Fibroblast of skin of back (primary cell): ENCODE measurements around the gene PRUNE2.
"Not testable (repeated sequence)": the region's sequence is repeated elsewhere in the genome, so short reads cannot be mapped to it uniquely, and the experiment has no call there.

ENCODE experiments used
- DNase-seq: peaks from one replicate; pipeline ENCODE4 v3.0.0-alpha.2; 2013

The PRUNE2 gene

DNA sequence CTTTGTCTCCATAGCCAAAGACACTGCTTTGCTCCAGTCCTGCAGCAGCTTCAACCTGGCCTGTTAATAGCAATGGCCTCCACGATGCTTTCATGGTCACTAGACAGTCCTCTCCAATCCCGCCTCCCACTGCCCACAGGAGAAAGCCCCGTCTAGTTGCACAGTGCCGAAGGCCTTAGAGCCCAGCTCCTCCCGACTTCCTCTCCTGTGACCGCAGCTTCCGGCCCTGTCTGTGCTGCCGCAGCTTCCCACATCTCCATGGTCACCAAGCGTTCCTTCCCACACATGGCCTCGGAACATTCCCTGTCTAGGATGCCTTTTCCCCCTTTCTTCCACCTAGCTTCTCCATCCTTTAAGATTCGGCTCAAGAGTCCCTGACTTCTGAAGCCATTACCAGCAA lies 118.2 kb downstream of the PRUNE2 start:
- DNase-seq, result no peak

GRCh38 chr9:76785501-76785900 lies 120.4 kb downstream of the PRUNE2 start:
- no peak for DNase-seq

DNA sequence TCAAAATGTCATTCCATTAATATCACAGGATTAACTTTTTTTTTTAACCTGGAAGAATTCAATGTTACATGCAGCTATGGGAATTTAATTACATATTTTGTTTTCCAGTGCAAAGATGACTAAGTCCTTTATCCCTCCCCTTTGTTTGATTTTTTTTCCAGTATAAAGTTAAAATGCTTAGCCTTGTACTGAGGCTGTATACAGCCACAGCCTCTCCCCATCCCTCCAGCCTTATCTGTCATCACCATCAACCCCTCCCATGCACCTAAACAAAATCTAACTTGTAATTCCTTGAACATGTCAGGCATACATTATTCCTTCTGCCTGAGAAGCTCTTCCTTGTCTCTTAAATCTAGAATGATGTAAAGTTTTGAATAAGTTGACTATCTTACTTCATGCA lies 121.0 kb downstream of the PRUNE2 start:
- peak; percentile 27 for DNase-seq

- DNase-seq, result peak; percentile 59
Observed at GRCh38 chr9:76772686-76773445, 133.0 kb downstream of the PRUNE2 start.

GRCh38 chr9:76766126-76766525 lies 139.8 kb downstream of the PRUNE2 start:
- no peak for DNase-seq

DNA sequence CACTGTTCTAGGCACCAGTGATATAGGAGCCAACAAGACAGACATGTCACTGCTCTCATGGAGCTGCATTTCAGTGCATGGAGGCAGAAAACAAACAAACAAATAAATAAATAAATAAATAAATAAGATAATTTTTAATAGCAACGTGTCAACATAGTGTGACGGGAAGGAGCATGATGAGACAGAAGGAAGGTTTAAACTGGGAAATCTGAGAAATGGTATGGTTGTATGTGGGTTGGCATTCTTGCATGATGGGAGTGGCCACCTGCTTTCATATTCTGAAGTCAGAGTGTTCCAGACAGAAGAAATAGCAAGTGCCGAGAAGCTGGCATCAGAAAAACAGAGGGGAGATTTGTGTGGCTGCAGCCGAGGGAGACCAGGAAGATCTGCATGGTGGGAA lies 141.8 kb downstream of the PRUNE2 start, which contains the start of gene PCA3:
Gene PCA3, plus strand, starts transcription at position 301 of the 400 bp plus-strand sequence.
- no peak for DNase-seq

DNA sequence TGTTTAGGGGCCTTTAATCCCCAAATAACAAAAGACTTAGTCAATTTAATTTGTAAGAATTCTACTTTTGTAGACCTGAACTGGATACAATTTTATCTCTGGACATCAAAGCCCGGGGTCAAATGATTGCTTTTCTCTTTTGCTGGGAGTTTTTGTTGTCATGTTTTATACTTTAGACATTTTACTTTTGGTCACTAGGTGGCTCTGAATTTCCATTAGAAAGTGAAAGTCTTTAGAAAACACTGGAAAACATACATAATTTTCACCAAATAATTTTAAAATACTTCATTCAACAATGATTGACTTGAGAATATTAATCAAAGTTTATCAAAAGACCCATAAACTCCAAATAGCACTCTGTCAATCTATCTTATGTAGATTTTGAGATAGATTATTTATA lies 144.5 kb downstream of the PRUNE2 start:
- DNase-seq, result peak; percentile 20

DNA sequence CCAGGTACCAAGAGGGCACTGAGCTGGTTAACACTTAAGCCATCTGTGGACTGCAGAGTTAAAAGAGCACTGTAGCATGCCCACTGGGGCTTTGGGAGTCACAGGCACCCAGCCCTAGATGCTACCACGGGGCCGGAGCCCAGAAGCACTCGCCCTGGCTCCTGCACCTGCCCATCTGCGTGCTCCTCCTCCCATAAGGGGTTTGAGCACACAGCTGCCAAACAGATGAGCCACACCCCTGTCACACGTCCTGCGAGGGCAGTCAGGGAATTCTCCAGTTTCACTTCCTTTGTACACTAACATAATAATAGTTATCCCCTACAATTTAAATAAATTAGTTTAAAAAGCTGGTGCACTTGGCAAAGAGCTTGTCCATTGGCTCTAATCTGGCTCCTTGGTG lies 146.2 kb downstream of the PRUNE2 start:
- no peak for DNase-seq

DNA sequence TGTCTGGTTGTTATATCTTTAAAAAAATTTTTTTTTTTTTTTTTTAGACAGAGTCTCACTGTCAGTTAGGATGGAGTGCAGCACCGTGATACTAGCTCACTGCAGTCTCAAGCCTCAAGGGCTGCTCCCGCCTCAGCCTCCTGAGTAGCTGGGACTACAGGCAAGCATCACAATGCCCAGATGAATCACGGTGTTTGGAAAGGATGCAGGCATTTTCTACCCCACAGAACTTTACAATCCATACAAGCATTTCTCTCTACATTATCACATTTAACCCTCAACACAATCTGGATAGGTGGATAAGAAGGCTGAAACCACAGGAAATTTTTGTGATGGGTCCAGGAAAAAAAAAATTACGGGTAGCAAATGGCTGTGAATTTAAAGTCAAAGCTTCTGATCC lies 147.4 kb downstream of the PRUNE2 start:
- peak; percentile 3 for DNase-seq

GRCh38 chr9:76756941-76757673 lies 148.8 kb downstream of the PRUNE2 start:
- DNase-seq, result no peak

DNA sequence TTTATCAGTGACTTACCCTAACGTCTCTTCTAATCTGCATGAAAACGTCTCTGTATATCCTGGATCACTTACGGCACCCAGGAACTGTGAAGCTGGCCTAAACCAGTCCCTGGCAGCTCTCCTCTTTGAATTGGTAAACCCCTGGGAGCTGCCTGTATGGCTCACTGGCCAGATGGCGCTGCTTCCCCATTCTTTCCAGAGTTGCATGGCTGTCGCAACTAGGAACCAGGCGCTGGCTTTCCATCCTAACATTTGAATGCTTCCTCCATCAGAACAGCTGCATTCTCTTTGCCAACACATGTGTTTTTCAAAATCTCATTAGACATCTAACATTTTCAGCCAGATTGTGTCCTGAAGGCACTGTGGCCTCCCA lies 149.7 kb downstream of the PRUNE2 start:
- DNase-seq, result peak; percentile 44

DNA sequence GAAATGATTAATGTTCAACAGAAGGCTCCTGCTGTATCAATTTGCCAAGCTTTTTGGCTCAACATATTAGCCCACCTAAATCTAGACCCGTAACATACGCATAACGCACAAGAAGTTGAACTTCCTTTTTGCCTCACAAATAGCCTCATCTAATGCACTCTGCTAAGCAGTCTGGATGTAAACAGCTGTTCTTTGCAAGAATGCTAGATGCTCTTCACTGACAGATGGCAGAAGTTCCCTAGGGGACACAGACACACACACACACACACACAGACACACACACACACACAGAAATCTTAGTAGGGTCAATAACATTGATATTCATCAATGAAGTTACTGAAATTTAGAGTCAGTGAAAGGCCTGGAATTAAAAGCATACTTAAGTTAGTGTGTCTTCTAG lies 154.9 kb downstream of the PRUNE2 start:
- no peak for DNase-seq

DNA sequence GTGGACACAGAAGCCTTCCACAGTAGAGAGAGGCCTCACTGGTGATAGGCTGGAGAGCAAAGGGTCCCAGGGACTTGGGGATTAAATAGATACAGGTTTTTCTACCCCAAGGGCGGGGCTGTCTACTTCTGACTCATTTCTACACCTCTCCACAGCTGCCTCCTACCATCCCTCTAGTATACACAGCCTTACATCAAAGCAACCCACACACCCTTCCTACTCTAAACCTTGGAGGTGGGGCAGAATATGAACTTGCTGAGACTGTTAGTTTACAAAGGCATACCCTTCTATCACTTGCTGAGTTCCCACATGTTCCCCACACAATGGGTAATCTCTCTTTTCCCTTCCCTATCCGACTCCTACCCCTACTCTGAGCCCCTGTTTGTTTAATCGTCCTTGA lies 161.6 kb downstream of the PRUNE2 start:
- no peak for DNase-seq

DNA sequence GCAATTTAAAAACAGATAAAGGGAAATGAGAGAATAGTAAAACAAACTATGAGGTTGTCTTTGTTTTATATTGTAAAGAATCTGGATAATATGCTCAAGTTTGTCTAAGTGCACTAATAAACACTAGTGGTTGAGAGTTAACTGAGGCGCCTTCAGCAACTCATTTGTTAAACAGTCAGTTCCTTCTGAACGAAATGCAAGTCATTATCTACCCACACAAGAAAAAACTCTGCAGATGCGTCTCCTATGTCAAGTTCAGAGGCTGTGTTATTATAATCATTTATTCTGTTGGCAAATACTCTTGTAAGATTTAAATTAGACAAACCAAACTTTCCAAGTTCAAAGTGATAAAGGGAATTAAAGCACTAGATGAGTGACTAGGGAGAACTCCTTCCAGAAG lies 162.0 kb downstream of the PRUNE2 start:
- DNase-seq, result no peak

- DNase-seq, result not testable (repeated sequence)
Observed at GRCh38 chr9:76742890-76743289, 163.0 kb downstream of the PRUNE2 start.

DNA sequence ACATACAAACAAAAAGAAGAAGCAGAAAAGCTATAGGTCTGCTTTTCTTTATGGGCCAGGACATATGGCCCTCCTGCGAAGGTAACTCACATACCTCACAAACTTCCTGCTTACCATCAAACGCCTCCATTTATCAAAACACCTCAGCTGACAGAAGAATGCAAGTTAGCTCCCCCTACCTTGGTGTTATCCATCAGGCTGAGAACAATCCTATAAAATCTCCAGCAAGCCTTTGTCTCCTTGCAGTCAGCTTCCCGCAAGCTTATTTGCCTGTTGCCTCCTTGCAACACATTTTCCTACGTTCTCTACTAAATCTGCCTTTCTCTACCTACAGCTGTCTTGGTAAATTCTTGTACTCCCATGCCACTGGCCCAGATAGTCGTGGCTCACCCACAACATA lies 164.4 kb downstream of the PRUNE2 start:
- no peak for DNase-seq

GRCh38 chr9:76738402-76738801 lies 167.5 kb downstream of the PRUNE2 start:
- DNase-seq, result no peak

DNA sequence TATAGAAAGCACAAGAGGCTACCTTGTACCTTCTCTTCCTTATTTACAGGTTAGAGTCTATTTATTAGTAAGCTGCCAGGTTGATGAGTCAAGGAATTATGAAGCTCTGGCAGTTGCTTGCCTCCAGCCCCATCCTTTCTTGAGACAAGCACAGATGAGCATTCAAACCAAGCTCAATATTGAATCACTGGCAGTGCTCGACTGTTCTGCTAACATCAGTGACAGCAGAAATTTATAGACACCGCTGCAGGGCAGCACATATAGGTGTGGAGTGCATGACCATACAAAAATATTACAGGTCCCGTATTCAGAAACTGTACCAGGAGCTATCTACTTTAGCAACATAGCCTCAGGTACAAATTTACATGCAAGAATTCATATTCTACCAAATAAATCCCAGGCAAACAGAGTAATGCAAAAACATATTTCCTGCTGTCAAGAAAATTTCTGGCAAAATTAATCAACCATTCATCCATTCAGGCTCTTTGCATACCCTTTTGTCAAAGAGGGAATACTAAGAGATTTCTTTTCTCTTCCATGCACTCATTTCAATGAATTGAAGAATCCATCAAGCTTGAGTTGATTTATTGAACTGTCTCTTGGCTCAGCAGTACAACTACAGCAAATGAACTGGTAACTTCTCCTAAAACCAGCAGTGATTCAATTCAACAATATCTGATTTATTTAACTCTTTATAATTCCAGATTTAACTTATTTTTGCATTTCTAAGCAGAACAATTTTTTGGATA lies 168.6 kb downstream of the PRUNE2 start:
- no peak for DNase-seq

DNA sequence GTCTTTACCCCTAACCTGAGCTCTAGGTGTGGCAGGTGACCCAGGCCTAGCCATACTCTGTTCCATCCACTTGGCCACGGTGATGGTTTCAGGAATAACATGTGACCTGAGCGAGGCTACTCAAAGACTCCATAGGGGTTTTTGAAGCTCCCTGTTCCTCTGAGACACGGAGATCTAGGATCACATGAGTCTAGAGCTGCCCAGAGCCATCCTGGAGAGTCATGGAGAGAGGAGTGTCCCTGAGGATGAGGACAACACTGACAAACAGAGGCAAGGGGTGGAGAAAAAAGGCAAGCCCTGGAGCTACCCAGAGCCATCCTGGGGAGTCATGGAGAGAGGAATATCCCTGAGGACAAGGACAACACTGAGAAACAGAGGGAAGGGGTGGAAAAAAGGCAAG lies 171.2 kb downstream of the PRUNE2 start:
- no peak for DNase-seq

GRCh38 chr9:76733096-76733495 lies 172.8 kb downstream of the PRUNE2 start:
- DNase-seq, result peak; percentile 42

DNA sequence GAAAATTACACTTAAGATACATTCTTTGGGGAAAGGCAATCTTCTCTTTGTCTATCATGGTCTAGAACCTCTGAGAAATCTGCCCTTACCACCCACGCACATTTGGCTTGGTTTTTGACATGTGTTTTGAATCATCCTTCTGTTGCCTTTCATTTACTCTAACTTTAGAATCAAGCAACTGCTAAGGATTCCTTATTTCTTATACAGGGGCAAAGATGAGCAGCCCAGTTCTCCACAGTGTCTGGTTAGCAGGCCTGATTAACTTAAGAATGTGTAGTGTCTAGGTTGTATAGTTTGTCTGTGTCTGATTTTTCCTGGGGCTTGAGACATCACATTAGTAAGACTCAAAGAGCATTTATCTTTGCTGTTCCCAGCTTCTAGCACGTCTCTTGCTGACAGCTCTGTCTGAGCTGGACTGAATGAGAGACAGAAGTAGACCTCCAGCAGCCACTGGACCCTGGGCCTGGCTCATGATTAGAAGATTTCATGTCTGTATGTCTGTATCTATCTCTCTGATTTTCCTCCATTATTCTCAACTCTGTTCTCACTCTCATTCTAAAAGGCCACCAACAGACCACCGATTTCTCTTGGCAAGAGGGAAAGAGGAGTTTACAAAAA lies 173.5 kb downstream of the PRUNE2 start:
- peak; percentile 74 for DNase-seq

DNA sequence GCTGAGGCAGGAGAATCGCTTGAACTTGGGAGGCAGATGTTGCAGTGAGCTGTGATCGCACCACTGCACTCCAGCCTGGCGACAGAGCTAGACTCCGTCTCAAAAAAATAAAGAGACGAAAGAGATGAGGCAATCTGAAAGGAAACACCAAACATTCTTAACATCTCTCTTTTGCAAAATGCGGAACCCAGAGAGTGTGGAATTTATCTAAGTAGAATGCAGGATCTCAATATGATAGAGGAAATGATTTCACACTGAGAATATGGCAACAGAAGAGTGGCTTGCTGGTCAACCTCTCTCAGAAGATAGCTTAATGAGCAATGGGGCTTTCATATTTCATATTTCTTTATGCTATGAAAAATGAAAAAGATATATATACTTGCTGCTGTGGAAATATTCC lies 175.1 kb downstream of the PRUNE2 start:
- peak; percentile 75 for DNase-seq
